ENCODE measurements around the gene FREM3. TPM values are rescaled to one million over a fixed set of nuclear protein-coding genes. Genes with fewer than 3 reads are reported as not detected.
"Not testable (repeated sequence)": the region's sequence is repeated elsewhere in the genome, so short reads cannot be mapped to it uniquely, and the experiment has no call there.

Gene FREM3
- total RNA-seq, 2 experiments from 2014 or later = not detected

DNA sequence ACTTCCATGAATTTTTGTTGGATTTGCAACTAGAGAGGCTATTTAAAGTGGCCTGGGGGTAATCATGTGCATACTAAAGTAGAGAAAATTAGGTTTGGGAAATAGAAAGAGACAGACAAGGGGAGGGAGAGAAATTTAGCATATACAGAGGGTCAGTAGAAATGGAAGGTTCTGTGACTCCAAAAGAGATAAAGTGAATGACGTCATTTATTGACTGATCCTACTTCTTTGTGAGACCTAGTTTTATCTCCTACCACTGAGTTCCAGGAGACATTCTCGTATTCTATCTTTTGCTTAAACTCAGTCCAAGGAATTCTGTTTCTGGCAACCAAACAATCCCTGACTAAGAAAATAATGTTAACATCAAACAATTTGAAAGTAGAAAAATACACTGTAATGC lies 42.4 kb upstream of the FREM3 start:
- Mint-ChIP-seq H3K27ac (no peak overlapping the region), H3K36me3 (ENCODE audit: low read depth) (no peaks in the 10 kb centered on the region), H3K4me1 (ENCODE audit: low read depth) (no peaks in the 10 kb centered on the region), H3K4me3 (no peak overlapping the region), H3K27me3 (no peaks in the 10 kb centered on the region), H3K9me3 (peaks cover 2% of the 10 kb centered on the region)
- Histone ChIP-seq H3K9me3 (ENCODE audit: control insufficient read depth in 1 of 2, insufficient read depth in 1 of 2, low read length in 2 of 2) (no peaks in the 10 kb centered on the region), H3K27me3 (ENCODE audit: control insufficient read depth in 1 of 2, insufficient read depth in 2 of 2, low read length in 2 of 2) (no peaks in the 10 kb centered on the region), H3K36me3 (ENCODE audit: insufficient read depth, low read length) (no peaks in the 10 kb centered on the region), H3K4me3 (ENCODE audit: low read length) (no peak overlapping the region), H3K27ac (ENCODE audit: low read depth in 1 of 2, low read length in 2 of 2) (no peak overlapping the region), H3K4me1 (ENCODE audit: insufficient read depth, low read length) (no peaks in the 10 kb centered on the region)
- TF ChIP-seq, protein P1, sequence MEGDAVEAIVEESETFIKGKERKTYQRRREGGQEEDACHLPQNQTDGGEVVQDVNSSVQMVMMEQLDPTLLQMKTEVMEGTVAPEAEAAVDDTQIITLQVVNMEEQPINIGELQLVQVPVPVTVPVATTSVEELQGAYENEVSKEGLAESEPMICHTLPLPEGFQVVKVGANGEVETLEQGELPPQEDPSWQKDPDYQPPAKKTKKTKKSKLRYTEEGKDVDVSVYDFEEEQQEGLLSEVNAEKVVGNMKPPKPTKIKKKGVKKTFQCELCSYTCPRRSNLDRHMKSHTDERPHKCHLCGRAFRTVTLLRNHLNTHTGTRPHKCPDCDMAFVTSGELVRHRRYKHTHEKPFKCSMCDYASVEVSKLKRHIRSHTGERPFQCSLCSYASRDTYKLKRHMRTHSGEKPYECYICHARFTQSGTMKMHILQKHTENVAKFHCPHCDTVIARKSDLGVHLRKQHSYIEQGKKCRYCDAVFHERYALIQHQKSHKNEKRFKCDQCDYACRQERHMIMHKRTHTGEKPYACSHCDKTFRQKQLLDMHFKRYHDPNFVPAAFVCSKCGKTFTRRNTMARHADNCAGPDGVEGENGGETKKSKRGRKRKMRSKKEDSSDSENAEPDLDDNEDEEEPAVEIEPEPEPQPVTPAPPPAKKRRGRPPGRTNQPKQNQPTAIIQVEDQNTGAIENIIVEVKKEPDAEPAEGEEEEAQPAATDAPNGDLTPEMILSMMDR (IDR thresholded peaks at IDR 0.05) = no peak
- ATAC-seq (ENCODE audit: poor library complexity) (no peak), DNase-seq (no peak)
- CTCF ChIA-PET = no interaction called here
- POLR2A ChIA-PET = no interaction called here
- intact Hi-C loops (cut with DNase I, micrococcal nuclease) = no loop called here

DNA sequence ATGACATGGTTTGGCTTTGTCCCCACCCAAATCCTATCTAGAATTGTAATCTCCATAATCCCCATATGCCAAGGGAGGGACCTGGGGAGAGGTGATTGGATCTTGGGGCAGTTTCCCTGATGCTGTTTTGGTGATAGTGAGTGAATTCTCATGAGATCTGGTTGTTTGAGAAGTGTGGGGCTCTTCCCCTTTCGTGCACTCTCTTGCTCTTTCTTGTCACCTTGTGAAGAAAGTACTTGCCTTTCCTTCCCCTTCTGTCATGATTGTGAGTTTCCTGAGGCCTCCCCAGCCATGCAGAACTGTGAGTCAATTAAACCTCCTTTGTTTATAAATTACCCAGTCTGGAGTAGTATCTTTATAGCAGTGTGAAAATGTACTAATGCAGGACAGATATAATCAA lies 36.4 kb upstream of the FREM3 start:
- H3K27me3 ChIP-seq (ENCODE audit: control insufficient read depth in 1 of 2, insufficient read depth in 2 of 2, low read length in 2 of 2) = no peaks in the 10 kb centered on the region
- POLR2A ChIA-PET = no interaction called here
- TF ChIP-seq, protein P1 (IDR thresholded peaks at IDR 0.05) = no peak
- no peaks in the 10 kb centered on the region for H3K9me3 ChIP-seq (ENCODE audit: control insufficient read depth in 1 of 2, insufficient read depth in 1 of 2, low read length in 2 of 2)
- H3K4me1 ChIP-seq (ENCODE audit: insufficient read depth, low read length) = no peaks in the 10 kb centered on the region
- intact Hi-C loops (cut with DNase I, micrococcal nuclease) = no loop called here
- Mint-ChIP-seq H3K4me3 (no peak overlapping the region), H3K27ac (no peak overlapping the region), H3K9me3 (peaks cover 2% of the 10 kb centered on the region), H3K36me3 (ENCODE audit: low read depth) (no peaks in the 10 kb centered on the region), H3K4me1 (ENCODE audit: low read depth) (no peaks in the 10 kb centered on the region), H3K27me3 (no peaks in the 10 kb centered on the region)
- CTCF ChIA-PET = no interaction called here
- DNase-seq = no peak
- no peak overlapping the region for H3K27ac ChIP-seq (ENCODE audit: low read depth in 1 of 2, low read length in 2 of 2)
- no peaks in the 10 kb centered on the region for H3K36me3 ChIP-seq (ENCODE audit: insufficient read depth, low read length)
- H3K4me3 ChIP-seq (ENCODE audit: low read length) = no peak overlapping the region
- no peak for ATAC-seq (ENCODE audit: poor library complexity)

DNA sequence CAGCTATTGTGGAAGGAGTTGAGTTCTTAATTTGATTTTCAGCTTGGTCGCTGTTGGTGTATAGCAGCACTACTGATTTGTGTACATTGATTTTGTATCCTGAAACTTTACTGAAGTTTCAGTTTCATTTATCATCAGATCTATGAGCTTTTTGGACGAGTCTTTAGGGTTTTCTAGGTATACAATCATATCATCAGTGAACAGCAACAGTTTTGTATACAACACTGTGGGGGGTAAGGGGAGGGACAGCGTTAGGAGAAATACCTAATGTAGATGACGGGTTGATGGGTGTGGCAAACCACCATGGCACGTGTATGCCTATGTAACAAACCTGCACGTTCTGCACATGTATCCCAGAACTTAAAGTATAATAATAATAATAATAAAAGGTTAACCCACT lies 35.6 kb upstream of the FREM3 start:
- H3K27ac ChIP-seq (ENCODE audit: low read depth in 1 of 2, low read length in 2 of 2); H3K9me3 ChIP-seq (ENCODE audit: control insufficient read depth in 1 of 2, insufficient read depth in 1 of 2, low read length in 2 of 2); H3K9me3 Mint-ChIP-seq; H3K4me3 ChIP-seq (ENCODE audit: low read length); POLR2A ChIA-PET; H3K4me3 Mint-ChIP-seq; intact Hi-C loops (cut with DNase I, micrococcal nuclease); DNase-seq; H3K27me3 ChIP-seq (ENCODE audit: control insufficient read depth in 1 of 2, insufficient read depth in 2 of 2, low read length in 2 of 2); H3K27ac Mint-ChIP-seq; H3K27me3 Mint-ChIP-seq; CTCF ChIA-PET; H3K36me3 Mint-ChIP-seq (ENCODE audit: low read depth); H3K36me3 ChIP-seq (ENCODE audit: insufficient read depth, low read length); H3K4me1 Mint-ChIP-seq (ENCODE audit: low read depth); ATAC-seq (ENCODE audit: poor library complexity); H3K4me1 ChIP-seq (ENCODE audit: insufficient read depth, low read length): not testable (repeated sequence)

DNA sequence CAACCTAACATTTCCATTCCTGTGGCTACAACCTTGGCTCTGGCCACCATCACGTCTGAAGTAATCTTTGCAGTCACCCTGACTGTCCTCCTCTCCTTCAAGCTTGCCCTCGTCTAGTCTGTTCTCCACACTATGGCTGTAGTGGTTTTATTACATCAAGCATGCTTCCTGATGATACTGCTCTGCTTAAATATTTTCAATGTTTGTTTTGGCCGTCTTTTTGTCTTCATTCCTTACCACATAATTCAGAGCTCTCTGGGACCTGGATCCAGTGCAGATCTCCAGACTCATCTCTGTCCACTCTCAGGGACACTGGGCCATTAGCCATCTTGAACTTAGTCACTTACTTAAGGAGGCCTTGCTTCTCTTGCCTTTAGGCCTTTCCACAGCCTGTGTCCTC lies 27.7 kb upstream of the FREM3 start:
- no peak overlapping the region for H3K4me3 Mint-ChIP-seq
- H3K9me3 ChIP-seq (ENCODE audit: control insufficient read depth in 1 of 2, insufficient read depth in 1 of 2, low read length in 2 of 2) = no peaks in the 10 kb centered on the region
- POLR2A ChIA-PET = no interaction called here
- CTCF ChIA-PET = no interaction called here
- H3K27me3 ChIP-seq (ENCODE audit: control insufficient read depth in 1 of 2, insufficient read depth in 2 of 2, low read length in 2 of 2) = no peaks in the 10 kb centered on the region
- DNase-seq (no peak), ATAC-seq (ENCODE audit: poor library complexity) (no peak)
- no peaks in the 10 kb centered on the region for H3K4me1 Mint-ChIP-seq (ENCODE audit: low read depth)
- no peak overlapping the region for H3K4me3 ChIP-seq (ENCODE audit: low read length)
- intact Hi-C loops (cut with DNase I, micrococcal nuclease) = no loop called here
- H3K27ac ChIP-seq (ENCODE audit: low read depth in 1 of 2, low read length in 2 of 2) = no peak overlapping the region
- no peaks in the 10 kb centered on the region for H3K36me3 Mint-ChIP-seq (ENCODE audit: low read depth)
- TF ChIP-seq, protein P1 (IDR thresholded peaks at IDR 0.05) = no peak
- H3K4me1 ChIP-seq (ENCODE audit: insufficient read depth, low read length) = no peaks in the 10 kb centered on the region
- no peak overlapping the region for H3K27ac Mint-ChIP-seq
- no peaks in the 10 kb centered on the region for H3K9me3 Mint-ChIP-seq
- H3K36me3 ChIP-seq (ENCODE audit: insufficient read depth, low read length) = no peaks in the 10 kb centered on the region
- H3K27me3 Mint-ChIP-seq = no peaks in the 10 kb centered on the region

Data from CD4-positive, alpha-beta T cell (primary cell).